IMR-90 (cell line): ENCODE measurements around the gene GRAP. TPM values are rescaled to one million over a fixed set of nuclear protein-coding genes. Genes with fewer than 3 reads are reported as not detected.
"Not testable (repeated sequence)": the region's sequence is repeated elsewhere in the genome, so short reads cannot be mapped to it uniquely, and the experiment has no call there.

ENCODE experiments used
- ATAC-seq: fragments of 200-7000 bp; cut with Tn5 transposase; 2 replicates; pipeline ENCODE4 v1.9.1; 2020; ENCODE audit warnings: low read depth, mild to moderate bottlenecking, moderate library complexity
- BruUV-seq: library from RNA; stranded (reverse); fragments of 400-500 nt; replicated peaks from 2 replicates; lab custom pipeline; 2021; lab: Mats Ljungman, UMichigan
- CTCF ChIA-PET: fragments of 300-600 bp; formaldehyde crosslinking; extraction: SDS; loops from one replicate; lab custom pipeline; 2021; ENCODE audit warnings: antibody characterized with exemption; lab: Yijun Ruan, JAX
- POLR2A ChIA-PET: fragments of 300-600 bp; sonication (Branson Sonifier 250); formaldehyde crosslinking; loops from one replicate; lab custom pipeline; 2022; ENCODE audit warnings: antibody characterized with exemption; ENCODE audit not compliant: unreplicated experiment; lab: Charles Lee
- DNase-seq: peaks from one replicate; pipeline ENCODE4 v3.0.0; 2013
- H2AFZ ChIP-seq: replicated peaks from 2 replicates; pipeline ENCODE3; 2013; ENCODE audit warnings: low read length, mild to moderate bottlenecking; ENCODE audit not compliant: poor library complexity
- H2AK5ac ChIP-seq: 2 replicates; pipeline ENCODE4 v1.6.1; 2013; ENCODE audit warnings: low read depth, low read length, inconsistent platforms
- H2AK9ac ChIP-seq: replicated peaks from 2 replicates; pipeline ENCODE3; 2013; ENCODE audit warnings: mild to moderate bottlenecking, low read depth, low read length, moderate library complexity; ENCODE audit not compliant: poor library complexity
- H2BK120ac ChIP-seq: 2 replicates; pipeline ENCODE4 v1.6.1; 2013; ENCODE audit warnings: low read depth, low read length, inconsistent platforms
- H2BK15ac ChIP-seq: 3 replicates; pipeline ENCODE4 v1.6.1; 2013; ENCODE audit warnings: low read depth, low read length, inconsistent platforms
- H2BK20ac ChIP-seq: 2 replicates; pipeline ENCODE4 v1.6.1; 2013; ENCODE audit warnings: low read depth, mild to moderate bottlenecking, inconsistent platforms, low read length, moderate library complexity
- H2BK5ac ChIP-seq: 2 replicates; pipeline ENCODE4 v1.6.1; 2013; ENCODE audit warnings: mild to moderate bottlenecking, low read depth, low read length, inconsistent platforms; ENCODE audit not compliant: poor library complexity, severe bottlenecking
- H3K14ac ChIP-seq: replicated peaks from 2 replicates; pipeline ENCODE4 v1.6.1; 2013; ENCODE audit warnings: low read depth, low read length, inconsistent platforms
- H3K18ac ChIP-seq: 2 replicates; pipeline ENCODE4 v1.6.1; 2013; ENCODE audit warnings: low read depth, low read length, control low read depth
- H3K23ac ChIP-seq: 2 replicates; pipeline ENCODE4 v1.6.1; 2013; ENCODE audit warnings: low read depth, low read length, inconsistent platforms
- H3K27ac ChIP-seq: 2 replicates; pipeline ENCODE4 v1.5.1; 2013; ENCODE audit warnings: mild to moderate bottlenecking, control low read depth, low read length; ENCODE audit not compliant: insufficient read depth
- H3K27me3 ChIP-seq: 2 replicates; pipeline ENCODE4 v1.6.1; 2013; ENCODE audit warnings: low read length; ENCODE audit not compliant: control insufficient read depth, insufficient read depth
- H3K36me3 ChIP-seq: 2 replicates; pipeline ENCODE4 v1.6.1; 2013; ENCODE audit warnings: low read length, mixed read lengths; ENCODE audit not compliant: control insufficient read depth, insufficient read depth
- H3K4ac ChIP-seq: 2 replicates; pipeline ENCODE4 v1.6.1; 2013; ENCODE audit warnings: low read depth, low read length, inconsistent platforms
- H3K4me1 ChIP-seq: 2 replicates; pipeline ENCODE4 v1.6.1; 2013; ENCODE audit warnings: low read length, mixed read lengths; ENCODE audit not compliant: control insufficient read depth, insufficient read depth
- H3K4me2 ChIP-seq: 2 replicates; pipeline ENCODE4 v1.6.1; 2013; ENCODE audit warnings: low read depth, mild to moderate bottlenecking, control low read depth, low read length, moderate library complexity
- H3K4me3 ChIP-seq: 2 replicates; pipeline ENCODE4 v1.5.1; 2013; ENCODE audit warnings: low read depth, mild to moderate bottlenecking, control low read depth, low read length, moderate library complexity; ENCODE audit not compliant: insufficient read depth
- H3K56ac ChIP-seq: 2 replicates; pipeline ENCODE4 v1.6.1; 2013; ENCODE audit warnings: low read length, inconsistent platforms; ENCODE audit not compliant: insufficient read depth; ENCODE audit errors: extremely low read depth
- H3K79me1 ChIP-seq, 2 experiments: 2 replicates each; pipeline ENCODE4 v1.6.1; 2013; ENCODE audit warnings: low read length in 2 of 2, inconsistent platforms in 1 of 2, low read depth in 1 of 2
- H3K9ac ChIP-seq: 2 replicates; pipeline ENCODE4 v1.6.1; 2013; ENCODE audit warnings: low read depth, low read length, control low read depth
- H3K9me1 ChIP-seq: 2 replicates; pipeline ENCODE4 v1.6.1; 2013; ENCODE audit warnings: low read length, inconsistent platforms; ENCODE audit not compliant: insufficient read depth
- H3K9me3 ChIP-seq: 2 replicates; pipeline ENCODE4 v1.6.1; 2013; ENCODE audit warnings: low read length; ENCODE audit not compliant: control insufficient read depth, insufficient read depth
- H4K20me1 ChIP-seq: 2 replicates; pipeline ENCODE4 v1.6.1; 2013; ENCODE audit warnings: low read length, inconsistent platforms; ENCODE audit not compliant: insufficient read depth
- H4K5ac ChIP-seq: 2 replicates; pipeline ENCODE4 v1.6.1; 2013; ENCODE audit warnings: mild to moderate bottlenecking, low read depth, low read length, control low read depth
- H4K8ac ChIP-seq, 2 experiments: 2 replicates each; pipeline ENCODE4 v1.6.1; 2013; ENCODE audit warnings: low read depth in 2 of 2, low read length in 2 of 2, control low read depth in 1 of 2, inconsistent platforms in 1 of 2
- H4K91ac ChIP-seq: 2 replicates; pipeline ENCODE4 v1.6.1; 2013; ENCODE audit warnings: low read depth, low read length, inconsistent platforms; ENCODE audit not compliant: insufficient read depth
- CEBPB ChIP-seq: IDR thresholded peaks from 2 replicates; pipeline ENCODE4 v1.6.1; 2012; ENCODE audit warnings: low read depth, low read length, improper control_type of control experiment
- ELK1 ChIP-seq: fragments of 150-350 bp; IDR thresholded peaks from 2 replicates; pipeline ENCODE4 v1.6.1; 2016; ENCODE audit warnings: low read depth, mild to moderate bottlenecking, low read length, moderate library complexity, borderline replicate concordance
- USF2 ChIP-seq: fragments of 150-350 bp; IDR thresholded peaks from 2 replicates; pipeline ENCODE4 v1.6.1; 2017; ENCODE audit warnings: mild to moderate bottlenecking, antibody characterized with exemption, low read length, low read depth
- WGBS, 2 experiments: methylation state at CpG; one replicate each; pipeline versions ENCODE4 v1.1.5 to v1.1.7; 2013; ENCODE audit warnings: missing lambda C conversion rate in 2 of 2; ENCODE audit not compliant: insufficient read length in 1 of 2; ENCODE audit errors: extremely low coverage in 2 of 2; 5-methylcytosine and 5-hydroxymethylcytosine counted together
- dilution Hi-C: fragments of 300-500 bp; cut with HindIII; formaldehyde crosslinking; loops from one replicate; pipeline ENCODE4 v1.14.3; 2018; ENCODE audit warnings: low sequenced_read_pairs; ENCODE audit not compliant: unreplicated experiment
- in situ Hi-C: fragments of 300-500 bp; cut with MboI; formaldehyde crosslinking; loops from 3 replicates; pipeline ENCODE4 v1.14.3; 2019; ENCODE audit warnings: low sequenced_read_pairs, inconsistent platforms, mixed read lengths
- intact Hi-C: fragments of 100-400 bp; cut with micrococcal nuclease; formaldehyde crosslinking; loops from 2 replicates; pipeline ENCODE4 v1.10.0; 2022
- polyA plus RNA-seq, 3 experiments: library from polyadenylated mRNA; depleted of rRNA; stranded (reverse); fragments of >200 nt; gene quantifications; 2 replicates each; pipeline ENCODE4 v1.2.3, GENCODE V29; 2012; ENCODE audit warnings: low replicate concordance in 1 of 3
- total RNA-seq: library from RNA; depleted of rRNA; stranded (reverse); fragments of >200 nt; gene quantifications from 2 replicates; pipeline ENCODE4 v1.2.3, GENCODE V29; 2012

The GRAP gene
- total and polyA plus RNA-seq, 2 of the 4 experiments (the other 2 are of a cell fraction), result under 0.01 to 0.14 TPM

GRCh38 chr17:19021622-19022083 is 25.1 kb downstream of the GRAP start:
- Histone ChIP-seq H4K91ac (no peak overlapping the region), H3K9ac (no peak overlapping the region), H2AK9ac (no peak overlapping the region), H3K4me3 (no peak overlapping the region), H4K5ac (no peak overlapping the region), H2AK5ac (no peak overlapping the region), H3K36me3 (no peaks in the 10 kb centered on the region), H2BK5ac (no peak overlapping the region), H3K9me1 (peaks cover 5% of the 10 kb centered on the region; the same call in 1 of the 2 replicates), H3K23ac (no peak overlapping the region), H3K18ac (no peak overlapping the region), H2BK120ac (no peak overlapping the region), H3K56ac (no peak overlapping the region), H2AFZ (no peak overlapping the region), H3K4me1 (no peaks in the 10 kb centered on the region), H2BK15ac (no peak overlapping the region), H3K27ac (no peak overlapping the region), H3K79me1 (no peaks in the 10 kb centered on the region), H4K8ac (no peak overlapping the region), H3K14ac (no peak overlapping the region), H3K27me3 (no peaks in the 10 kb centered on the region; the same call in 1 of the 2 replicates), H3K4me2 (no peak overlapping the region), H3K4ac (no peak overlapping the region), H2BK20ac (no peak overlapping the region), H4K20me1 (no peaks in the 10 kb centered on the region), H3K9me3 (no peaks in the 10 kb centered on the region)
- WGBS, 2 experiments, result 93% methylated on average over 3 of the region's 24 CpGs; no CpG with 5 or more reads in 1 of the 2 experiments
- no peak for TF ChIP-seq ELK1
- no peak for TF ChIP-seq USF2
- no peak for TF ChIP-seq CEBPB
- no peak for DNase-seq
- ChIA-PET POLR2A (no interaction called here), CTCF (no interaction called here)
- no peak; the same call in 1 of the 2 replicates for ATAC-seq
- dilution Hi-C loops, result no loop called here
- in situ Hi-C loops, result no loop called here
- intact Hi-C loops, result no loop called here
- no TSS peak for BruUV-seq

GRCh38 chr17:19021011-19021621 is 25.6 kb downstream of the GRAP start:
- ATAC-seq, H4K91ac ChIP-seq, POLR2A ChIA-PET, H3K9me3 ChIP-seq, H3K4me3 ChIP-seq, H2BK120ac ChIP-seq, H3K4me2 ChIP-seq, H4K20me1 ChIP-seq, H3K18ac ChIP-seq, intact Hi-C loops, H3K27me3 ChIP-seq, H3K9ac ChIP-seq, CTCF ChIA-PET, H3K4me1 ChIP-seq, H2AK5ac ChIP-seq, in situ Hi-C loops, H2AFZ ChIP-seq, H3K4ac ChIP-seq, H3K56ac ChIP-seq, H2BK20ac ChIP-seq, H3K14ac ChIP-seq, H2BK5ac ChIP-seq, H4K5ac ChIP-seq, H3K9me1 ChIP-seq, BruUV-seq, dilution Hi-C loops, H3K36me3 ChIP-seq, H2AK9ac ChIP-seq, H3K23ac ChIP-seq, H4K8ac ChIP-seq, DNase-seq, H3K27ac ChIP-seq, H3K79me1 ChIP-seq, H2BK15ac ChIP-seq: not testable (repeated sequence)
- WGBS, 2 experiments, result no CpG with 5 or more reads among the region's 7 CpGs
